ENCODE data around the gene DNAJC27.

DNA sequence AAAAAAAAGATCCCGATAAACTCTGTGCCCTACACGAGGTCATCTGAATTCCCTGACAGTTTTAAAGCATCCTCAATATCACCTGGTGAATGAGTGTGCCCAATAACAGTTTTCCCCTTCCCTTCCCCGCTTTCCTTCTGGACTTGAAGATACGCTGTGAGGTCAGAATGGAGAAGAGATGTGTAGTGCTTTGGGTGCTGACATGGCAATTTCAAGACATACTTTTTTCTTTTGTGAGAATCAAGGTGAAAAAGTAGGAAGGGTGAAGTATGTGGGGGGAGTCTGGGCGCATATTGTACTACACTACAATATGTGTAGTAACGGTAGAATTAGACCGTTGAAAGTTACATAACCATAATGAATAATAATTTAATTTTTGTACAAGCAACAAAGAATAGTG is 21.7 kb downstream of the DNAJC27 start:
- TF ChIP-seq GATA2 (IDR thresholded peaks at IDR 0.05; ENCODE audit: low read depth, low read length) (no peak), GATA3 (IDR thresholded peaks at IDR 0.05; ENCODE audit: low read depth, low read length) (no peak)
